HepG2 (cell line): ENCODE data around the gene XPR1. TPM values are rescaled to one million over a fixed set of nuclear protein-coding genes. Genes with fewer than 3 reads are reported as not detected.
A peak's percentile ranks its signal among the peaks of the same experiment; 100 is the strongest.

Source experiments
- AHR ChIP-seq: IDR thresholded peaks from 2 replicates; pipeline ENCODE4 v1.6.1; 2018; ENCODE audit warnings: missing genetic modification reagents, missing compliant biosample characterization
- CCAR2 ChIP-seq: fragments of 200-400 bp; formaldehyde crosslinking; optimal IDR thresholded peaks from 2 replicates; pipeline ENCODE3; 2018; ENCODE audit warnings: low read depth, mild to moderate bottlenecking, low read length, moderate library complexity
- CEBPG ChIP-seq: IDR thresholded peaks from 2 replicates; pipeline ENCODE4 v1.6.1; 2016
- HDAC6 ChIP-seq: fragments of 200-600 bp; sonication (generic); IDR thresholded peaks from 2 replicates; pipeline ENCODE4 v1.7.0; 2017; ENCODE audit warnings: mild to moderate bottlenecking, antibody characterized with exemption, low read length, low read depth
- JUNB ChIP-seq: sonication (generic); formaldehyde crosslinking; IDR thresholded peaks from 2 replicates; pipeline ENCODE4 v1.8.0; 2022; ENCODE audit warnings: missing genetic modification reagents, mild to moderate bottlenecking, borderline replicate concordance
- JUND ChIP-seq: sonication (generic); formaldehyde crosslinking; IDR thresholded peaks from 2 replicates; pipeline ENCODE4 v1.8.0; 2022; ENCODE audit warnings: mild to moderate bottlenecking, missing genetic modification reagents
- MBD4 ChIP-seq: IDR thresholded peaks from 2 replicates; pipeline ENCODE4 v1.6.1; 2012; ENCODE audit warnings: low read length, inconsistent platforms, borderline replicate concordance
- NFKB2 ChIP-seq: sonication (generic); formaldehyde crosslinking; IDR thresholded peaks from 2 replicates; pipeline ENCODE4 v1.4.0; 2020; ENCODE audit warnings: missing genetic modification reagents, borderline replicate concordance
- NFYC ChIP-seq: IDR thresholded peaks from 2 replicates; pipeline ENCODE4 v1.6.1; 2016; ENCODE audit warnings: missing genetic modification reagents, missing compliant biosample characterization
- NRL ChIP-seq: sonication (generic); formaldehyde crosslinking; IDR thresholded peaks from 2 replicates; pipeline ENCODE4 v1.5.0; 2020; ENCODE audit warnings: missing genetic modification reagents, mild to moderate bottlenecking, moderate library complexity, borderline replicate concordance
- PHB2 ChIP-seq: fragments of 450-650 bp; IDR thresholded peaks from 2 replicates; pipeline ENCODE4 v1.6.1; 2018; ENCODE audit not compliant: partially characterized antibody
- PLRG1 ChIP-seq: fragments of 450-650 bp; conservative IDR thresholded peaks from 2 replicates; pipeline ENCODE4 v1.6.1; 2016
- POLR2AphosphoS2 ChIP-seq: IDR thresholded peaks from 2 replicates; pipeline ENCODE4 v1.6.1; 2011; ENCODE audit warnings: low read depth, low read length, improper control_type of control experiment
- SP1 ChIP-seq, 2 experiments: fragments of 450-650 bp in 1 of 2; sonication (generic) in 1 of 2; formaldehyde crosslinking in 1 of 2; IDR thresholded peaks; 2 replicates each; pipeline versions ENCODE4 v1.4.0 to v1.6.1; 2016 to 2020; ENCODE audit warnings: missing genetic modification reagents in 1 of 2
- TRIM24 ChIP-seq: sonication (generic); formaldehyde crosslinking; IDR thresholded peaks from 2 replicates; pipeline ENCODE4 v1.8.0; 2022; ENCODE audit warnings: mild to moderate bottlenecking, missing genetic modification reagents
- ZFP1 ChIP-seq: IDR thresholded peaks from 2 replicates; pipeline ENCODE4 v1.6.1; 2016
- ZKSCAN1 ChIP-seq: fragments of 150-350 bp; IDR thresholded peaks from 2 replicates; pipeline ENCODE4 v1.6.1; 2014; ENCODE audit warnings: low read length
- ZNF761 ChIP-seq: sonication (generic); formaldehyde crosslinking; conservative IDR thresholded peaks from 2 replicates; pipeline ENCODE4 v1.4.0; 2020; ENCODE audit warnings: mild to moderate bottlenecking, missing genetic modification reagents
- ZSCAN12 ChIP-seq: sonication (generic); formaldehyde crosslinking; IDR thresholded peaks from 2 replicates; pipeline ENCODE4 v1.9.0; 2021; ENCODE audit warnings: mild to moderate bottlenecking, missing genetic modification reagents
- polyA plus RNA-seq, 8 experiments: library from polyadenylated mRNA; depleted of rRNA in 3 of 8; stranded (reverse) in 7 of 8; unstranded in 1 of 8; fragments of >200 nt; fragmentation: Illumina TruSeq in 4 of 8; extraction: Trizol in 4 of 8; gene quantifications; 2 replicates each; pipeline versions ENCODE4 v1.2.1 to v1.2.3, GENCODE V29; 2011 to 2016; ENCODE audit warnings: low read depth in 4 of 8, missing spikeins in 1 of 8, mixed read lengths in 1 of 8; ENCODE audit not compliant: insufficient read depth in 1 of 8
- total RNA-seq, 5 experiments: library from RNA; depleted of rRNA; stranded (reverse); fragments of >200 nt; fragmentation: Illumina TruSeq; extraction: Trizol; gene quantifications; 2 replicates each; pipeline ENCODE4 v1.2.3, GENCODE V29; 2016; ENCODE audit warnings: low read depth in 1 of 5
- TF ChIP-seq, protein P1 (sequence below): IDR thresholded peaks from 2 replicates; pipeline ENCODE4 v1.6.1; 2012; ENCODE audit warnings: low read length, improper control_type of control experiment
- TF ChIP-seq, protein P2 (sequence below): sonication (generic); formaldehyde crosslinking; IDR thresholded peaks from 2 replicates; pipeline ENCODE4 v1.8.0; 2022; ENCODE audit warnings: mild to moderate bottlenecking, missing genetic modification reagents, moderate library complexity
- TF ChIP-seq, protein P3 (sequence below): sonication (generic); formaldehyde crosslinking; IDR thresholded peaks from 2 replicates; pipeline ENCODE4 v1.5.1; 2020; ENCODE audit warnings: mild to moderate bottlenecking, moderate library complexity, missing genetic modification reagents
- TF ChIP-seq, protein P4 (sequence below): IDR thresholded peaks from 2 replicates; pipeline ENCODE4 v1.6.1; 2018; ENCODE audit warnings: missing genetic modification reagents

The XPR1 gene
- total and polyA plus RNA-seq, 2 of the 13 experiments (the other 11 are each of a cell fraction or from before 2014, with no cell fraction given) = 22.3 to 23.6 TPM

DNA sequence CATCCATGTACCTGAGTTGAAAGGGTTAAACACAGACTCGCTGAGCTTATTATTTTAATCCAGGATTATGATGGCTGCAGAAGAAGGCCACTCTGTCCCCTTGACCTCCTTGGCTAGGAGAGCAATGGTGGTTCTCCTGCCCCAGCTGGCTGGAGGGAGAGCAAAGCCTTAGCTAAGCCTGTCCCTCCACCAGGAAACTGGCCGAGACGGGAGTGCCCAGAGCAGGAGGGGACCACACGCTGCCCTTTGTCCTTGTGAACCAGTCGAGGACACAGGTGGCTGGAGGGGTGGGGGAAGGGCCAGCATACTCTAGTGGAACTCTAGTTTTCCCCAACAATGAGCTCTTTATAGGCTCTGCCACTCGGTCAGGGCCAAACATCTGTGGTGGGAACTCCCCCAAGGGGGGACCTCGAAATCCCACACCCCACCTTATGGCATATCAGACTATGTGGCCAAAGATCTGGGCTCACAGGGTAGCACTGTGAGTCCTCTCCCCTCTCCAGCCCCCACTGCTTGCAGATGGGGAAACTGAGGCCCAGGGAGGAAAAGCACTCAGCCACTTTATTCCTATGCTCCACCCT lies 293.7 kb downstream of the XPR1 start (continued):
- TF ChIP-seq, protein P1, sequence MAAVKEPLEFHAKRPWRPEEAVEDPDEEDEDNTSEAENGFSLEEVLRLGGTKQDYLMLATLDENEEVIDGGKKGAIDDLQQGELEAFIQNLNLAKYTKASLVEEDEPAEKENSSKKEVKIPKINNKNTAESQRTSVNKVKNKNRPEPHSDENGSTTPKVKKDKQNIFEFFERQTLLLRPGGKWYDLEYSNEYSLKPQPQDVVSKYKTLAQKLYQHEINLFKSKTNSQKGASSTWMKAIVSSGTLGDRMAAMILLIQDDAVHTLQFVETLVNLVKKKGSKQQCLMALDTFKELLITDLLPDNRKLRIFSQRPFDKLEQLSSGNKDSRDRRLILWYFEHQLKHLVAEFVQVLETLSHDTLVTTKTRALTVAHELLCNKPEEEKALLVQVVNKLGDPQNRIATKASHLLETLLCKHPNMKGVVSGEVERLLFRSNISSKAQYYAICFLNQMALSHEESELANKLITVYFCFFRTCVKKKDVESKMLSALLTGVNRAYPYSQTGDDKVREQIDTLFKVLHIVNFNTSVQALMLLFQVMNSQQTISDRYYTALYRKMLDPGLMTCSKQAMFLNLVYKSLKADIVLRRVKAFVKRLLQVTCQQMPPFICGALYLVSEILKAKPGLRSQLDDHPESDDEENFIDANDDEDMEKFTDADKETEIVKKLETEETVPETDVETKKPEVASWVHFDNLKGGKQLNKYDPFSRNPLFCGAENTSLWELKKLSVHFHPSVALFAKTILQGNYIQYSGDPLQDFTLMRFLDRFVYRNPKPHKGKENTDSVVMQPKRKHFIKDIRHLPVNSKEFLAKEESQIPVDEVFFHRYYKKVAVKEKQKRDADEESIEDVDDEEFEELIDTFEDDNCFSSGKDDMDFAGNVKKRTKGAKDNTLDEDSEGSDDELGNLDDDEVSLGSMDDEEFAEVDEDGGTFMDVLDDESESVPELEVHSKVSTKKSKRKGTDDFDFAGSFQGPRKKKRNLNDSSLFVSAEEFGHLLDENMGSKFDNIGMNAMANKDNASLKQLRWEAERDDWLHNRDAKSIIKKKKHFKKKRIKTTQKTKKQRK = no peak
- TF ChIP-seq ZKSCAN1 (no peak), JUND (no peak), NFYC (peak; percentile 27; the same call in 1 of the 2 replicates), AHR (CRISPR knock-in tag) (no peak), CEBPG (CRISPR knock-in tag) (no peak), NRL (CRISPR knock-in tag) (no peak), PHB2 (no peak), HDAC6 (no peak), TRIM24 (CRISPR knock-in tag) (no peak), NFKB2 (CRISPR knock-in tag) (no peak), POLR2AphosphoS2 (no peak), ZSCAN12 (CRISPR knock-in tag) (no peak), CCAR2 (no peak), MBD4 (no peak), ZNF761 (CRISPR knock-in tag) (no peak), JUNB (CRISPR knock-in tag) (no peak), SP1 (IDR thresholded peaks at IDR 0.05) (no peak), SP1 (CRISPR knock-in tag; IDR thresholded peaks at IDR 0.05) (no peak), ZFP1 (CRISPR knock-in tag) (0 out of 2 replicates have a peak, but pooled peaks have one; percentile 52), PLRG1 (no peak)
- TF ChIP-seq, protein P2, sequence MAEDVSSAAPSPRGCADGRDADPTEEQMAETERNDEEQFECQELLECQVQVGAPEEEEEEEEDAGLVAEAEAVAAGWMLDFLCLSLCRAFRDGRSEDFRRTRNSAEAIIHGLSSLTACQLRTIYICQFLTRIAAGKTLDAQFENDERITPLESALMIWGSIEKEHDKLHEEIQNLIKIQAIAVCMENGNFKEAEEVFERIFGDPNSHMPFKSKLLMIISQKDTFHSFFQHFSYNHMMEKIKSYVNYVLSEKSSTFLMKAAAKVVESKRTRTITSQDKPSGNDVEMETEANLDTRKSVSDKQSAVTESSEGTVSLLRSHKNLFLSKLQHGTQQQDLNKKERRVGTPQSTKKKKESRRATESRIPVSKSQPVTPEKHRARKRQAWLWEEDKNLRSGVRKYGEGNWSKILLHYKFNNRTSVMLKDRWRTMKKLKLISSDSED (CRISPR knock-in tag) = no peak
- TF ChIP-seq, protein P3, sequence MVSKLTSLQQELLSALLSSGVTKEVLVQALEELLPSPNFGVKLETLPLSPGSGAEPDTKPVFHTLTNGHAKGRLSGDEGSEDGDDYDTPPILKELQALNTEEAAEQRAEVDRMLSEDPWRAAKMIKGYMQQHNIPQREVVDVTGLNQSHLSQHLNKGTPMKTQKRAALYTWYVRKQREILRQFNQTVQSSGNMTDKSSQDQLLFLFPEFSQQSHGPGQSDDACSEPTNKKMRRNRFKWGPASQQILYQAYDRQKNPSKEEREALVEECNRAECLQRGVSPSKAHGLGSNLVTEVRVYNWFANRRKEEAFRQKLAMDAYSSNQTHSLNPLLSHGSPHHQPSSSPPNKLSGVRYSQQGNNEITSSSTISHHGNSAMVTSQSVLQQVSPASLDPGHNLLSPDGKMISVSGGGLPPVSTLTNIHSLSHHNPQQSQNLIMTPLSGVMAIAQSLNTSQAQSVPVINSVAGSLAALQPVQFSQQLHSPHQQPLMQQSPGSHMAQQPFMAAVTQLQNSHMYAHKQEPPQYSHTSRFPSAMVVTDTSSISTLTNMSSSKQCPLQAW (CRISPR knock-in tag) = 0 out of 2 replicates have a peak, but pooled peaks have one; percentile 20
- TF ChIP-seq, protein P4, sequence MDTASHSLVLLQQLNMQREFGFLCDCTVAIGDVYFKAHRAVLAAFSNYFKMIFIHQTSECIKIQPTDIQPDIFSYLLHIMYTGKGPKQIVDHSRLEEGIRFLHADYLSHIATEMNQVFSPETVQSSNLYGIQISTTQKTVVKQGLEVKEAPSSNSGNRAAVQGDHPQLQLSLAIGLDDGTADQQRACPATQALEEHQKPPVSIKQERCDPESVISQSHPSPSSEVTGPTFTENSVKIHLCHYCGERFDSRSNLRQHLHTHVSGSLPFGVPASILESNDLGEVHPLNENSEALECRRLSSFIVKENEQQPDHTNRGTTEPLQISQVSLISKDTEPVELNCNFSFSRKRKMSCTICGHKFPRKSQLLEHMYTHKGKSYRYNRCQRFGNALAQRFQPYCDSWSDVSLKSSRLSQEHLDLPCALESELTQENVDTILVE = no peak
